ENCODE measurements around the gene FAM20C. TPM values are rescaled to one million over a fixed set of nuclear protein-coding genes. Genes with fewer than 3 reads are reported as not detected.

FAM20C gene
- total RNA-seq, 2 donors from 2014 or later: 33.5 to 53.5 TPM

- Histone ChIP-seq H3K27ac (ENCODE audit: low read depth, low read length) (no peak overlapping the region), H3K9me3 (ENCODE audit: control insufficient read depth, low read length) (peaks cover 27% of the 10 kb centered on the region), H3K9ac (ENCODE audit: extremely low read depth, low read length, poor library complexity, severe bottlenecking) (no peak overlapping the region), H3K4me1 (ENCODE audit: control insufficient read depth, insufficient read depth, low read length) (no peaks in the 10 kb centered on the region), H3K27me3 (ENCODE audit: control insufficient read depth, insufficient read depth, low read length, poor library complexity, severe bottlenecking) (no peaks in the 10 kb centered on the region), H3K4me3 (ENCODE audit: low read length) (no peak overlapping the region), H3K36me3 (ENCODE audit: control insufficient read depth, insufficient read depth, low read length) (no peaks in the 10 kb centered on the region)
- WGBS, 2 experiments (ENCODE audit: insufficient coverage in 1 of 2, insufficient read length in 1 of 2): 87 to 92% methylated on average over 7 of the region's 7 CpGs
- no peak for TF ChIP-seq CTCF (conservative IDR thresholded peaks at IDR 0.05)
- Mint-ChIP-seq H3K27me3 (ENCODE audit: insufficient read depth) (peaks cover 13% of the 10 kb centered on the region), H3K4me3 (no peak overlapping the region), H3K9me3 (peaks cover 87% of the 10 kb centered on the region), H3K4me1 (no peaks in the 10 kb centered on the region), H3K27ac (no peak overlapping the region), H3K36me3 (ENCODE audit: low read depth) (no peaks in the 10 kb centered on the region)
- DNase-seq: no peak
Measured at GRCh38 chr7:273327-273726, 81.0 kb downstream of the FAM20C start.

- no peak overlapping the region for H3K27ac ChIP-seq (ENCODE audit: low read depth, low read length)
- no peak overlapping the region for H3K9ac ChIP-seq (ENCODE audit: extremely low read depth, low read length, poor library complexity, severe bottlenecking)
- peaks cover 27% of the 10 kb centered on the region for H3K9me3 ChIP-seq (ENCODE audit: control insufficient read depth, low read length)
- TF ChIP-seq CTCF (conservative IDR thresholded peaks at IDR 0.05): no peak
- H3K4me3 Mint-ChIP-seq: no peak overlapping the region
- no peak overlapping the region for H3K27ac Mint-ChIP-seq
- no peaks in the 10 kb centered on the region for H3K36me3 ChIP-seq (ENCODE audit: control insufficient read depth, insufficient read depth, low read length)
- no peaks in the 10 kb centered on the region for H3K36me3 Mint-ChIP-seq (ENCODE audit: low read depth)
- 50% methylated on average over 2 of the region's 2 CpGs for WGBS, 2 experiments (ENCODE audit: insufficient coverage in 1 of 2, insufficient read length in 1 of 2)
- H3K4me3 ChIP-seq (ENCODE audit: low read length): no peak overlapping the region
- H3K4me1 ChIP-seq (ENCODE audit: control insufficient read depth, insufficient read depth, low read length): no peaks in the 10 kb centered on the region
- peaks cover 80% of the 10 kb centered on the region for H3K9me3 Mint-ChIP-seq
- no peaks in the 10 kb centered on the region for H3K4me1 Mint-ChIP-seq
- H3K27me3 ChIP-seq (ENCODE audit: control insufficient read depth, insufficient read depth, low read length, poor library complexity, severe bottlenecking): no peaks in the 10 kb centered on the region
- H3K27me3 Mint-ChIP-seq (ENCODE audit: insufficient read depth): peaks cover 10% of the 10 kb centered on the region
- no peak for DNase-seq
Measured at GRCh38 chr7:274266-274665, 81.9 kb downstream of the FAM20C start.

GRCh38 chr7:276230-276835, 84.0 kb downstream of the FAM20C start:
- Mint-ChIP-seq H3K4me1 (no peaks in the 10 kb centered on the region), H3K9me3 (peaks cover 65% of the 10 kb centered on the region), H3K27me3 (ENCODE audit: insufficient read depth) (peaks cover 21% of the 10 kb centered on the region), H3K27ac (no peak overlapping the region), H3K4me3 (no peak overlapping the region), H3K36me3 (ENCODE audit: low read depth) (no peaks in the 10 kb centered on the region)
- Histone ChIP-seq H3K4me1 (ENCODE audit: control insufficient read depth, insufficient read depth, low read length) (no peaks in the 10 kb centered on the region), H3K9me3 (ENCODE audit: control insufficient read depth, low read length) (peaks cover 27% of the 10 kb centered on the region), H3K9ac (ENCODE audit: extremely low read depth, low read length, poor library complexity, severe bottlenecking) (no peak overlapping the region), H3K36me3 (ENCODE audit: control insufficient read depth, insufficient read depth, low read length) (no peaks in the 10 kb centered on the region), H3K27me3 (ENCODE audit: control insufficient read depth, insufficient read depth, low read length, poor library complexity, severe bottlenecking) (no peaks in the 10 kb centered on the region), H3K4me3 (ENCODE audit: low read length) (no peak overlapping the region), H3K27ac (ENCODE audit: low read depth, low read length) (no peak overlapping the region)
- DNase-seq: no peak
- no peak for TF ChIP-seq CTCF (conservative IDR thresholded peaks at IDR 0.05)
- 79 to 84% methylated on average over 9 to 10 of the region's 10 CpGs for whole genome bisulfite sequencing, 2 experiments (ENCODE audit: insufficient coverage in 1 of 2, insufficient read length in 1 of 2)

Measured in endodermal cell (in vitro differentiated cells).